Dermis microvascular lymphatic vessel endothelial cell (primary cell): ENCODE data around the gene PCF11. TPM values are rescaled to one million over a fixed set of nuclear protein-coding genes. Genes with fewer than 3 reads are reported as not detected.
"Not testable (repeated sequence)": the region's sequence is repeated elsewhere in the genome, so short reads cannot be mapped to it uniquely, and the experiment has no call there.

ENCODE experiments used
- DNase-seq, 2 donors: peaks; one replicate each; pipeline versions ENCODE4 v3.0.0 to v3.0.0-alpha.2; 2010; ENCODE audit warnings: low read depth in 2 of 2
- total RNA-seq: library from RNA; depleted of rRNA; stranded (reverse); fragments of >200 nt; gene quantifications from 2 replicates; pipeline ENCODE4 v1.2.1, GENCODE V29; 2014

The PCF11 gene
- 25.3 and 25.4 TPM in 2 replicates for total RNA-seq

GRCh38 chr11:83156996-83157593 is at the start of gene PCF11:
TSS of gene PCF11 (plus strand) at chr11:83157131. CDS start at chr11:83157440, 309 bp downstream.
- DNase-seq = no peak

- no peak for DNase-seq
These were observed 44.0 kb upstream of the PCF11 start for GRCh38 chr11:83112886-83113285.

DNA sequence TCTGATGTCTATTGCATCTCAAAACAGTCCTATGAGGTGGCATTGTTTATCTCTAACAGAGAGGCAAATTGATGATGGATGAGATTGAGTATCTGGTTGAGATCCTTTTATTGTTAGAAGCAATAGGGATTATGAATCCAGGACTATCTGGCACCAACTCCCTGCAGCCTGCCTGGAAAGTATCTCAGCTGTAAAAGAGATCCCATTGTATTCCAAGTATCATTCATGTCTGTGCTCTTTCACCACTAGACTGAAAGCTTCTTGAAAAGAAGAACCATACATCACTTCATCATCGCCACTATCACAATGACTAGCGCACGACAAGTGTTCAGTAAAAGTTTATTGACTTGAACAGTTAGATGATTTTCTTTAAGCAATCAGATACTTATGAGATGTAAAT is 41.9 kb upstream of the PCF11 start:
- no peak for DNase-seq

- DNase-seq = no peak
These were observed 41.4 kb upstream of the PCF11 start for GRCh38 chr11:83115551-83115950.

- DNase-seq = no peak
These were observed 40.8 kb upstream of the PCF11 start for GRCh38 chr11:83116015-83116641.

GRCh38 chr11:83118814-83119213 is 38.1 kb upstream of the PCF11 start:
- DNase-seq = no peak

DNA sequence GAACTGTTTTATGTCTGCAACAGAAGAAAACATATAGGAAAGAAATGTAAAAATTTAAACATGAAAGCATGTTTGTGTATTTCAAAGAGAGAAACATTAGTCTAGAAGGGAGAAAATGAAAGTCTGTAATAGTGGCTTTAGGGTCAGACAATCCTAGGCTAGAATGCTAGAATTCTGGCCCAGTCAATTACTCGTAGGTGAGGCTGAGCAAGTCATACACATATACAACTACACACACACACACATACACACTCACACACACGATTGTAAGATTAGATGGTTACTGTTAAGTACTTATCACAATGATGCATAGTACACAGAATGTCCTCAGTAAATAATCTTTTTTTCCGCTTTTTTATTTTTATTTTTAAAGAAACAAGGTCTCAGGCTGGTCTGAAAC is 37.7 kb upstream of the PCF11 start:
- DNase-seq = no peak

DNA sequence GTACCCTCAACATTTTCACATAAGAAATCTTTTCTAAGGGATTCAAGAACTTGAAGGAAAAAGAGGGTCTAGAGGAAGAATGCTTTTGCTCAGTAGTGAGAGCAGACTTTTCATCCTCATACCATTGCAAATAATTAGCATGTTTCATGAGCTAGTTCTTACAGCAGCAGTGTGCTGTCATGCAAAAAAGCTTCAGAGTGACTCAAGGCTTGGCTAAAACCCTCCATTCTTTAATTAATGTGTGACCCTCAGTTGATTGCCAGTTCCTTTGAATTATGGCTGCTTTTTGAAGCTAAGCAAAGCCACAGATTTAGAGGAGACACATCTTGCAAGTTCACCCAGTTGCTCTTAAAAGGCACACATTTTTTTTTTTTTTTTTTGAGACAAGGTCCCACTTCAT is 36.6 kb upstream of the PCF11 start:
- DNase-seq = no peak

DNA sequence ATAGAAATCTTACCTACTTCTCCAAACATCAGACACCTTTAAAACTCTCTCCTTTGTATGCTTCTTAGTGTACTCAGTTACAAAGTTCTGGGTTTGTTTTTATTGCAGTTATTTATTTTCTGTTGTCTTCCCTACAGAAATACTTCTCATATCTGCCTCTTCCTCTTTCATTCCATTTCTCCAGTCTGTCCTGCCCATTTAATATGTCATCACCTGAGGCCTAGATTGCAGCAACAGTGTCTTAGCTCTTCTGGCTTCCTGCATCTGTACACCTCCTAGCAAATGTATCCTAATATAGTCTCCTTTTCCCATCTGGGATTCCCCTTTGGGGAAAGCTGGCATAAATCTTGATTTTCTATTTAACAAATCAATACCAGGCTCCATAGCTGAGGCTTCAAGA is 34.9 kb upstream of the PCF11 start:
- no peak for DNase-seq

DNA sequence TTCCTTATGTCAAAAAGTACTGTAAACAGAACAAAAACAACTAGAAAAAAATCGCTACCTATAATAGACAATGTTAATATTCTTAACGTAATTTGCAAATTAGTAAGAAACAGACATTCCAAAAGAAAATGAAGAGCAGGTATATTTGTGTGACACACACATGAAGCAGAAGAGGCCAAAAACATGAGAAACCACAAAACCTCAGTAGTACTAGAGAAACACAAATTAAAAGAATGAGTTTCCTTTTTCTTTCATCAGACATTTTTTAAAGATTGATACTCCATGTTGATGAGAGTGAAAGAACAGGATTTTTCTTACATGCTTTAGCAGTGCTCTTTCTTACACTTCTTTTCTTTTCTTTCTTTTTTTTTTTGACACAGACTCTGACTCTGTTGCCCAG is 34.2 kb upstream of the PCF11 start:
- no peak for DNase-seq

GRCh38 chr11:83124636-83125424 is 32.1 kb upstream of the PCF11 start:
- no peak for DNase-seq

DNA sequence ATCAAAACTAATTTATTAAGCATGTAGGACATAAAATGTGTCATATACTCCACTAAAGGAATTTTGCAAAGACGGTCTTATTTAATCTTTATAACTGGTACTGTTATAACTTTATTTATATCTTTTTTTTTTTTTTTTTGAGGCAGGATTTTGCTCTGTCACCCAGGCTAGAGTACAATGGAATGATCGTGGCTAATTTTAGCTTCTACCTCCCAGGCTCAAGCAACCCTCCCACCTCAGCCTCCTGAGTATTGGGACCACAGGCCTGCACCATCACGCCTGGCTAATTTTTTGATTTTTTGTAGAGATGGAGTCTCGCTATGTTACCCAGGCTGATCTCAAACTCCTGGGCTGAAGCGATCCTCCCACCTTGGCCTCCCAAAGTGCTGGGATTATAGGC is 31.4 kb upstream of the PCF11 start:
- no peak for DNase-seq

DNA sequence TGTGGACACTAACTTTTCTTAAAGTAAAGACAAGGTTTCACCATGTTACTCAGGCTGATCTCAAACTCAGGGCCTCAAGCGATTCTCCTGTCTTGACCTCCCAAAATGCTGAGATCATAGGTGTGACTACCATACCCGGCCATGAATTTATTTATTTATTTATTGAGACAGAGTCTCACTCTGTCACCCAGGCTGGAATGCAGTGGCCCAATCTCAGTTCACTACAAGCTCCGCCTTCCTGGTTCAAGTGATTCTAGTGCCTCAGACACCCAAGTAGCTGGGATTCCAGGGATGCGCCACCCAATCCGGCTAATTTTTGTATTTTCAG is 29.7 kb upstream of the PCF11 start:
- DNase-seq = no peak

DNA sequence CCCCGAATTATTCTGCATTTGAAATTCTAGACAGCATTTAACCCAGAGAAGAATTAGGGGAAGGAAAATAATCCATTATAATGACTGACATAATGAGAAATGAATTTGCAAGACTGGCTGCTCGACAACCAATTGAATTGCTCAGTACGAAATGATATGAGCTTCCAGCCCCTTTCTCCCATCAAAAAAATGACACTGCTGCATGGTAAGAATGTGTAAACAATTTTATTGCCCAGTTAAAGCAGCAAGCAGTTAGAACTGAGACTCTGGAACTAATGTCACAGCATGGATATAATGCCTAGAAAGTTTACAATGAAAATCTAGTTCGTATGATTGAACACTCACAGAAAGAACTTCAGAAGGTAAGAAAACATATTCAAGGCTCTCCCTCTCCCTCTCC is 24.7 kb upstream of the PCF11 start:
- DNase-seq = no peak

GRCh38 chr11:83133266-83133665 is 23.7 kb upstream of the PCF11 start:
- DNase-seq = not testable (repeated sequence)

GRCh38 chr11:83139310-83139709 is 17.6 kb upstream of the PCF11 start:
- no peak for DNase-seq

DNA sequence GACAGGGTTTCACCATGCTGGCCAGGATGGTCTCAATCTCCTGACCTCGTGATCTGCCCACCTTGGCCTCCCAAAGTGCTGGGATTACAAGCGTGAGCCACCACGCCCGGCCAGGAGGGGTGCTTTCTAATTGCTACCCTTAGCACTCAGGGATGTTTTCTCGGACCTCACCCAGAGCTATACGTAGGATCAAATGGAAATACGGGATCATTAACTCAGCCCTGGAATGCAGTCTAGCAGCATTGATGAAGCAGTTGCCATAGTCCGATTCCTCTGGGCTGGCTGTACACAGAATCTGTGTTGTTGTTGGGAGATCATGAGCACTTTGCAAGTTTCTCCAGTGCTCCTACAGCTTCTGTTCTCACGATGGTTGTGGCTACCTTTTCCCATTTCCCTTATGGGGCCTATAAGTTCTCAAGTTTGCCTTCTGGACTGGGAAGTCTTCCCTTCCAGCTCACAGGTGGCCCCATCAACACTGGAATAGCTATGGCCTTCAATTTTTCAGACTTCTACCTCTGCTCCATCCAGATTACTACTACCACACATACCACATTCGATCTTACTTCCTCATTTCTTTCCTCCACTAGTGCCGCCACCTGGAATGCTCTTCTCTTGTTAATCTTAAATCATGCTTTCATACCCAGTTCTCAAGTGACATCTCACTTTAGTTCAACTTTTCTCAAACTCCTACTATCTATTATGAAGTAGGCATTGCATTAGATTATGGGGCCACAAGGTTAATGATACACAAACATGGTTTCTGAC is 16.1 kb upstream of the PCF11 start:
- DNase-seq = no peak

DNA sequence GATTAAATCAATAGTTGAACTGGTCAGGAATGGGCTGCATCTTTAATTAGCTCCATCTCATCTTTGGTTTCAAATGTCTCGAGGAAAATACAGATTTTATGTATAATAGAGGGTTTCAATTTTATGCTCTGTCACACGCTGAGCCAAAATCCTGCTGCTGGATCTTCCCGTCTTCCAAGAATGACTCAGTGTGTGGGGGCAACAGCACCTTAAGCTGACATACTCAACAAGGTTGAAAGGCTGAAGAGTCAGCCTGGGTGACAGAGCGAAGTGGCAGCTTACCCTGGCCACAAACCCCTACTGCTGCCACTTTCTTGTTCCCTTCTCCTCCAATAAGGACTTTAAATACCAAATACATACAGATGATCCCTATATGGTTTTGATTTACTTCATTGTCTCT is 9.0 kb upstream of the PCF11 start:
- DNase-seq = no peak

GRCh38 chr11:83150450-83150849 is 6.5 kb upstream of the PCF11 start:
- DNase-seq = no peak

GRCh38 chr11:83151274-83151977 is 5.5 kb upstream of the PCF11 start:
- DNase-seq = no peak

DNA sequence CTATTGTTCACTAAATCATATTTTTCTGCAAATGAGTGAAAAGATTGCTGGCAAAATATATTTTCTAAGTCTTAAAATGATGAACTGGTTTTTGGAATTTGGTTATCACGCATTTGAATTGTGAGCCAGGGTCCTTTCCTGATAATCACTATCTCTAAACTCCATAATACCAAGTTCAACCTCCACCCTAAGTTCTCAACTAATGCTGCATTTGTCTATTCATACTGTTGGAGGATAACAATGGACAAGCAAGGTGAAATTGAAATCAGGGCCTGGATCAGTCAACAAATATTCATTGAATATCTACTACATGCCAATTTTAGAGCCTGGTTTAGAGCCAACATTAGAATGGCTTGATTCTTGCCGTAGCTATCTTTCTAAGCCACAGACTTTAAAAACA is 4.7 kb upstream of the PCF11 start:
- DNase-seq = no peak

DNA sequence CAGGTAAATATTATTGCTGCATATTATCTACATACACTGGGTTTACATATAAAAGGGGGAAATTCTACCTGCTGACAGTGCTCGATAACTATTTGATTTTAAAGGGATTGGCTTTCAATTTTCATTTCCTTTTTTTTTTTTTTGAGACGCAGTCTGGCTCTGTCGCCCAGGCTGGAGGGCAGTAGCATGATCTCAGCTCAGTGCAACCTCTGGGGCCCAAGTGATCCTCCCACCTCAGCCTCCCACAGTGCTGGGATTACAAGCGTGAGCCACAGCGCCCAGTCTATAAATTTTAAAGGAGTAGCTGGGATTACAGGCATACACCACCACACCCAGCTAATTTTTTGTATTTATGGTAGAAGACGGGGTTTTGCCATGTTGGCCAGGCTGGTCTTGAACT is 3.2 kb upstream of the PCF11 start:
- no peak for DNase-seq
